Activated naive CD4-positive, alpha-beta T cell treated with anti-CD3 and anti-CD28 coated beads, Interleukin-2, amount 50 U/mL, for 72 hours (primary cell): ENCODE data around the gene OR8J3. TPM values are rescaled to one million over a fixed set of nuclear protein-coding genes. Genes with fewer than 3 reads are reported as not detected.

Experiments
- total RNA-seq, 2 donors: library from RNA; stranded (reverse); gene quantifications; one replicate each; pipeline ENCODE4 v1.2.3, GENCODE V29; 2022

The OR8J3 gene
- total RNA-seq, 2 donors from 2014 or later: not detected

Other genes starting within 250 kb of the OR8J3 start
- gene OR5W2, start 225.6 kb downstream of the OR8J3 start, total RNA-seq: not detected
- gene OR5I1, start 203.8 kb downstream of the OR8J3 start, total RNA-seq: not detected
- not detected for gene OR10AG1, start 170.3 kb downstream of the OR8J3 start, total RNA-seq
- not detected for gene OR5F1, start 145.6 kb downstream of the OR8J3 start, total RNA-seq
- gene OR5AS1, start 112.5 kb downstream of the OR8J3 start, total RNA-seq: not detected
- not detected for gene OR8I2, start 46.9 kb downstream of the OR8J3 start, total RNA-seq
- gene OR8H2, start 36.5 kb downstream of the OR8J3 start, total RNA-seq: not detected
- not detected for gene OR8H3, start 17.8 kb downstream of the OR8J3 start, total RNA-seq
- not detected for gene OR8K5, start 20.1 kb upstream of the OR8J3 start, total RNA-seq
- gene OR5J2, start 36.4 kb upstream of the OR8J3 start, total RNA-seq: not detected
- not detected for gene OR5T2, start 94.1 kb upstream of the OR8J3 start, total RNA-seq
- gene OR5T3, start 112.1 kb upstream of the OR8J3 start, total RNA-seq: not detected
- gene OR5T1, start 134.0 kb upstream of the OR8J3 start, total RNA-seq: not detected
- not detected for gene OR8H1, start 152.1 kb upstream of the OR8J3 start, total RNA-seq
- not detected for gene OR8K3, start 174.9 kb upstream of the OR8J3 start, total RNA-seq
- not detected for gene OR8K1, start 205.8 kb upstream of the OR8J3 start, total RNA-seq
- gene OR8J1, start 214.1 kb upstream of the OR8J3 start, total RNA-seq: not detected
- not detected for gene OR8U1, start 235.4 kb upstream of the OR8J3 start, total RNA-seq